Activated CD4-positive, alpha-beta T cell treated with anti-CD3 and anti-CD28 coated beads, Interleukin-2, amount 50 U/mL, for 4 hours (primary cell): ENCODE results near the gene NT5C2.
A peak's percentile ranks its signal among the peaks of the same experiment; 100 is the strongest.
"Not testable (repeated sequence)": the region's sequence is repeated elsewhere in the genome, so short reads cannot be mapped to it uniquely, and the experiment has no call there.

Experiments
- DNase-seq, 2 experiments: peaks; one replicate each; pipeline ENCODE4 v3.0.0-alpha.2; 2020

NT5C2 gene

GRCh38 chr10:103193107-103193819, at the start of gene NT5C2:
Gene NT5C2 (minus strand): TSS chr10:103193272. CDS start chr10:103174958, 18,314 bp downstream.
- DNase-seq = peak; percentile 77 to 80

GRCh38 chr10:103241262-103242011, 48.4 kb upstream of the NT5C2 start:
- DNase-seq = no peak

DNA sequence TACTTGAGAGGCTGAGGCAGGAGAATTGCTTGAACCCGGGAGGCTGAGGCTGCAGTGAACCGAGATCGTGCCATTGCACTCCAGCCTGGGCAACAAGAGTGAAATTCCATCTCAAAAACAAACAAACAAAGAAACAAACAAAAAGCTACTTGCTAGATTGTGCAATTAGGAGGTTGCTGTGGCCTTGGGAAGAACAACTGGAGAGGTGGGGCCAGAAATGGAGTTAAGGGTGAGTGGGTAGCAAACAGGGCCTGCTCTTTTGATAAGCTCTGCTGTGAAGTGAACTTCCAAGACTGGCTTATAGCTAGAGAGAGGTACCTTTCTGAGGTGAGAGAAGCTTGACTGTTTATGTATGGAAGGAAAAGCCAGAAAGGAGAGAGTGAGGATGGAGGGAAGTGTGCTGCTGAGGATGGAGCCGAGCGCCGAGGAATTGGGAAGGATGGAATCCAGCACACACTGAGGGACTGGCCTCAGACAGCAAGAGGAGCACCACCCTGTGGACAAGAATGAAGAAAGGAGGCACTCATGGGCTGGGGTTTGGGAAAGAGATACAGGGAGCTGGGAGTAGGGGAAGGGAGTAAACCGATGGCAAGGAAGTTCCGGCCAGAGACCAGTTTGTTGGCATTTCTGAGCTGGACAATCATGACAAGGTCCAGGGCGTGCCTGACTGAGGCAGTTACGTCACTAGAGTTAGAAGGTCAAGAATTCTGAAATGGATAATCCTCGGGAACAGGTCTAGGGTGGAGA, 45.6 kb upstream of the NT5C2 start:
- DNase-seq = no peak

GRCh38 chr10:103235775-103236174, 42.7 kb upstream of the NT5C2 start:
- DNase-seq = no peak

GRCh38 chr10:103232772-103233488, 39.9 kb upstream of the NT5C2 start:
- no peak for DNase-seq

DNA sequence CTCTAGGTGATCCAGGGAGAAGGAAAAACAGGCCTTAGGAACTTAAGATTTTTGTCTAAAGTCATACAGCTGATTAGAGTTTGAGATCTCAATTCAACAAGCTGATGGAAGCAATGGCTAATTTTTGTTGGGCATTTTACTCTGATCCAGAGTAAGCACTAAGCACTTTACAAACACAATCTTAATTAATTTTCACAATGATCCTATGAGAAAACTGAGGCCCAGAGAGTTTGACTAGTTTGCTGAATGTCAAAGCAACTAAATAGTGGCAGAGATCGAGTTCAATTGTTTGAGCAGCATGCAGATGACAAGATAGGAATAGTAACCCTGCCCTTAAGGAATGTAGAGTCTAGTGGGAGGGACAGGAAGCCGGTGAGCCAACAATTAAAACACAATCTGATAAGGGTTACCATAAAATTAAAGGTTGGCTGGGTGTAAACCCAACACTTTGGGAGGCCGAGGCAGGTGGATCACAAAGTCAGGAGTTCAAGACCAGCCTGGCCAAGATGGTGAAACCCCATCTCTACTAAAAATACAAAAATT, 39.1 kb upstream of the NT5C2 start:
- no peak for DNase-seq

- no peak for DNase-seq
Observed at GRCh38 chr10:103231047-103231551, 38.0 kb upstream of the NT5C2 start.

DNA sequence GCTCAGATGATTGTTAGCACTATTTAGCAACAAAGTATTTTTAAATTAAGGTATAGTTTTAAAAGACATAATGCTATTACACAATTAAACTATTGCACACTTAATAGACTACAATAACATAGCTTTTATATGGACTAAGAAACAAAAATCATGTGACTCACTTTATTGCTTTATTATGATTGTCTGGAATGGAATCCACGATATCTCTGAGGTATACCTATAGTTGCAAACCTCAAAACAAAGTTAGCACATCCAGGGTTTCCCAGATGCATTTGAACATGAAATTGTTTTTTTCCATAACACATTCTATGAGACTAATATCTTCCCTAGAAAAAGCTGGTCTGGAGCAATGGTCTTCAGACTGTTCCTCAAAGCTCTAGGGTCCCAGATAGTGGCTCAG, 34.3 kb upstream of the NT5C2 start:
- no peak for DNase-seq

GRCh38 chr10:103225939-103226338, 32.9 kb upstream of the NT5C2 start:
- no peak for DNase-seq

GRCh38 chr10:103224721-103225120, 31.6 kb upstream of the NT5C2 start:
- DNase-seq = not testable (repeated sequence)

- DNase-seq = no peak
Observed at GRCh38 chr10:103224133-103224532, 31.1 kb upstream of the NT5C2 start.

DNA sequence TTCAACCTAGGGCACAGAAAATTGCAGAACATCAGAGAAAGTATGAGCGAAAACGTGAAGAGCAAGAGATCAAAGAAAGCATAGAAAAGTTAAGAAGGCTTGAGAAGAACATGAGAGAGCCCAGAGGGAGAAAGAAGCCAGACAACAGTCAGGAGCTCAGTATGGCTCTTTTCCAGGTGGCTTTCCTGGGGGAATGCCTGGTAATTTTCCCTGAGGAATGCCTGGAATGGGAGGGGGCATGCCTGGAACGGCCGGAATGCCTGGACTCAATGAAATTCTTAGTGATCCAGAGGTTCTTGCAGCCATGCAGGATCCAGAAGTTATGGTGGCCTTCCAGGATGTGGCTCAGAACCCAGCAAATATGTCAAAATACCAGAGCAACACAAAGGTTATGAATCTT, 23.3 kb upstream of the NT5C2 start:
- not testable (repeated sequence) for DNase-seq

DNA sequence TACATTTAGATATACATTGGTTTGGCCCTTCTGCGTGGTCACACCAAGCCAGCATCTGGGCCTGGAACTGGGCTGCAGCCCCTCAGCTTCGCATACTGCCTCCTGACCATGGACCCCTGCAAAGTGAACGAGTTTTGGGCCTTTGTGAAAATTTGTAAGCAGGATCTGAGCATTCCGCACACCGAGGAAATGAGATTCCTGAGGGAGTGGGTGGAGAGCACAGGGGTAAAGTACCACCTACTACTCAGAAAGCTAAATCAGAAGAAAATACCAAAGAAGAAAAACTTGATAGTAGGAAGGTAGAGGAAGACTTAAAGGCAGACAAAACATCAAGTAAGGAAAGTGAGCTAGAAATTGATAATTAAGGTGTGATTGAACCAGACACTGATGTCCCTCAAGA, 22.5 kb upstream of the NT5C2 start:
- DNase-seq = no peak

GRCh38 chr10:103210262-103210661, 17.2 kb upstream of the NT5C2 start:
- not testable (repeated sequence) for DNase-seq

DNA sequence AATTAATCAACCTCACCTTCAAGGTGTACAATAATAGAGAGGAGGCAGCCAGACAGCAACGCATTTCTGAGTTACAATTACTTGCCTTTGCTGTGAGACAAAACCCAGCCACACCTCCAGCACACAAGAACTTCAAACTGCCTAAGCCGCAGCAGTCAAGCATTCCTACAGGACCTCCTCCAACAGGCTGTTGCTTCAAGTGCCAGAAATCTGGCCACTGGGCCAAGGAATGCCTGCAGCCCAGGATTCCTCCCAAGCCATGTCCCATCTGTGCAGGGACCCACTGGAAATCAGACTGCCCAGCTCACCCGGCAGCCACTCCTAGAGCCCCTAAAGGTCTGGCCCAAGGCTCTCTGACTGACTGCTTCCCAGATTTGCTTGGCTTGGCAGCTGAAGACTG, 14.6 kb upstream of the NT5C2 start:
- DNase-seq = not testable (repeated sequence)

- DNase-seq = no peak
Observed at GRCh38 chr10:103207141-103207540, 14.1 kb upstream of the NT5C2 start.

DNA sequence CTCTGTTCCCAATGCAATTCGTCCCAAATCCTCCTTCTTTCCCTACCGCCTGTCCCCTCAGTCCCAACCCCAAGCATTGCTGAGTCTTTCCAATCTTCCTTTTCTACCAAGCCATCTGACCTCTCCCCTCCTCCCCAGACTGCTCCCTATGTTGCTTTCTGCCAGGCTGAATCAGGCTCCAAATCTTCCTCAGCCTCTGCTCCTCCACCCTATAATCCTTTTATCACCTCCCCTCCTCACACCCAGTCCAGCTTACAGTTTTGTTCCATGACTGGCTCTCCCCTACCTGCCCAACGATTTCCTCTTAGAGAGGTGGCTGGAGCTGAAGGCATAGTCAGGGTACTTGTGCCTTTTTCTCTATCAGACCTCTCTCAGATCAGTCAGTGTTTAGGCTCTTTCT, 13.6 kb upstream of the NT5C2 start:
- DNase-seq = not testable (repeated sequence)

DNA sequence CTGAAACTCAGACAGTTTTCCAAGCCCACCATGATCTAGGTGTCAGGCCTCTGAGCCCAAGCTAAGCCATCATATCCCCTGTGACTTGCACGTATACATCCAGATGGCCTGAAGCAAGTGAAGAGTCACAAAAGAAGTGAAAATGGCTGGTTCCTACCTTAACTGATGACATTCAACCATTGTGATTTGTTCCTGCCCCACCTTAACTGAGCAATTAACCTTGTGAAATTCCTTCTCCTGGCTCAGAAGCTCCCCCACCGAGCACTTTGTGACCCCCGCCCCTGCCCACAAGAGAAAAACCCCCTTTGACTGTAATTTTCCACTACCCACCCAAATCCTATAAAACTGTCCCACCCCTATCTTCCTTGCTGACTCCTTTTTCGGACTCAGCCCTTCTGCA, 12.3 kb upstream of the NT5C2 start:
- not testable (repeated sequence) for DNase-seq

DNA sequence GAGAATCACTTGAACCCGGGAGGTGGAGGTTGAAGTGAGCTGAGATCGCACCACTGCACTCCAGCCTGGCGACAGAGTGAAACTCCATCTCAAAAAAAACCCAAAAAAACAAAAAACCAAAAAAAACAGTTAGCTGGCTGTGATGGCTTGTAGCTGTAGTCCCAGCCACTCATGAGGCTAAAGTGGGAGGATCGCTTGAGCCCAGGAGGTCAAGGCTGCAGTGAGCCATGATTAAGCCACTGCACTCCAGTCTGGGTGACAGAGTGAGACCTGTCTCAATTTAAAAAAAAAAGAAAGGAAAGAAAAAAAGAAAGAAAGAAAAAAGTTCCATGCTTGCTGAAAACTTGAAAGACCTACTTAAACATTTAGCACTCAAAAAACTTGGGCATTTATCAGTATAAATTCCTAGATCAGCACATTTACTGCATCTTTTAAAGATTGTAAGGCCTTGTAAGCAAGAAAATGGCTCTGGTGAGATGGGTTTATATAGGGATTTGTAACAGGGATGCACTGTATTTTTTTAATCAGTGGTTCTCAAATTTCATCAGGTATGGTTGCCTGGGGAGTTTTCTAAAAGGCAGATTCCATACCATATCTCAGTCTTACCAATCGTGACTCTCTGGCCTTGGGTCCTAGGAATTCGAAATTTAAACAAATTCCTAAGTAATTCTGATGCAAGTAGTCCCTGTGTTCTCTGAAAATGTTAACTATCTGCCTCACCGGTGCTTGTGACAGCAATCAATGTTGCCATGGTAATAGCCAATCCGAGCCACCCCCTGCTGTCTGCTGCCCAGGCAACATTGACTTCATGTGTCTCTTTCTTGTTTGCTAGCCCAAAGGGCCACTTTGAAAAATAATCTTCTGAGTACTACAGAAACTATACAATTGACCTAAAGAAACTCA, 11.5 kb upstream of the NT5C2 start:
- DNase-seq = no peak

DNA sequence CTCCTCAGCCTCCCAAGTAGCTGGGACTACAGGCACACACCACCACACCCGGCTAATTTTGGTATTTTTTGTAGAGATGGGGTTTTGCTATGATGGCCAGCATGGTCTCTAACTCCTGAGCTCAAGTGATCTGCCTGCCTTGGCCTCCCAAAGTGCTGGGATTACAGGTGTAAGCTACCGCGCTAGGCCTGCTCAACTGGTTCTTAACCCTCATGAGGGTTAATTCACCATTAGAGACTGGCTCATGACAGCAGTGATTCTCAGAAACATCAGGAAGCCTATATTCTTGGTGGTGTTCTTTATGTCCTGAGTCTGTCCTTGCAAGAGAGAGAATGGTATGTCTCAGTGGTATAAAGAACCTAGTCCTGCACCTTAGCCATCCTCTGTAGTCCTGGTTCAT, 10.4 kb upstream of the NT5C2 start:
- DNase-seq = no peak

DNA sequence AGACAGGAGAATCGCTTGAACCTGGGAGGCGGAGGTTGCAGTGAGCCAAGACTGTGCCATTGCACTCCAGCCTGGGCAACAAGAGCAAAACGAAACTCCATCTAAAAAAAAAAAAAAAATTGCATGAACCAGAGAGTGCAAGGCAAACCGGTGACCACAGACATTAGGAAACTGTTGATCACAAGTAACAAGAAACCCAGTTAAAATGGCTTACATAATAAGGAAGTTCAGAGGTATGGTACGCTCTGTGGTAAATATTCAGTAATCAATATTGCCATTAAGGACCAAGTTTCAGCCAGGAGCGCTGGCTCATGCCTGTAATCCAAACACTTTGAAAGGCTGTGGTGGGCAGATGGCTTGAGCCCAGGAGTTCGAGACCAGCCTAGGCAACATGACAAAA, 9.2 kb upstream of the NT5C2 start:
- DNase-seq = no peak
